LHCN-M2 (cell line): ENCODE measurements around the gene TTC17. TPM values are rescaled to one million over a fixed set of nuclear protein-coding genes. Genes with fewer than 3 reads are reported as not detected.
A peak's percentile ranks its signal among the peaks of the same experiment; 100 is the strongest.
"Not testable (repeated sequence)": the region's sequence is repeated elsewhere in the genome, so short reads cannot be mapped to it uniquely, and the experiment has no call there.

Experiments used
- DNase-seq: peaks from one replicate; pipeline ENCODE4 v3.0.0-alpha.2; 2012; ENCODE audit warnings: low read depth
- total RNA-seq: library from RNA; depleted of rRNA; stranded (reverse); fragments of >200 nt; gene quantifications from 2 replicates; pipeline ENCODE4 v1.2.3, GENCODE V29; 2014

TTC17 gene
- total RNA-seq, 1 experiment from 2014 or later: 42.0 TPM

DNA sequence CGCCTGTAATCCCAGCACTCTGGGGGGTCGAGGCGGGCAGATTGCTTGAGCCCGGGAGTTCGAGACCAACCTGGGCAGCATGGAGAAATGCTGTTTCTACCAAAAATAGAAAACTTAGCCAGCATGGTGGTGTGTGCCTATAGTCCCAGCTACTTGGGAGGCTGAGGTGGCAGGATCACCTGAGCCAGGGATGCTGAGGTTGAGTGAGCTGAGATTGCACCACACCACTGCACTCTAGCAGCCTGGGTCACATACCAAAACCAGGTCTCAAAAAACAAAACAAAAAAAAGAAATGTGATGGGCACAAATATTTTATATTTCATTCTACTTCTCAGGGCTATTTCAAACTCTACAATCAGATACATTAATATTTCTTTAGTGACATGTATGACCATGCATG is 25.7 kb downstream of the TTC17 start:
- DNase-seq: no peak

DNA sequence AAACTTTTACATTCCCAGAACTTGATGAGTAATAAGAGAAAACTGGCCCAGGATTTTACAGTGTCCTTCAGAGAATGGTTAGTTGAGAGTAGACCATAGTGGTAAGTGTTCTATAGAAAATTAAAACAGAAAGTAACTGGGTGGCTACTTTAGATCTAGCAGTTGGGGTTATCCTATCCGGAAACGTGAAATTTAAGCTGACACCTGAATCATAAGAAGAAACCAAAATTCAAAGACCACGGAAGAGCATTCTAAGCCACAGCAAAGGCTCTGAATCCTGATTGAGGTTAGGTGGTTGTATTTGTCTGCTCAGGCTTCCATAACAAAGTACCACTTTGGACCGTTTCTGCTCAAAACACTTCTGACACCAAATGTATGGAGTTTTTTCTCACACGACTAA is 34.0 kb downstream of the TTC17 start:
- DNase-seq: no peak

DNA sequence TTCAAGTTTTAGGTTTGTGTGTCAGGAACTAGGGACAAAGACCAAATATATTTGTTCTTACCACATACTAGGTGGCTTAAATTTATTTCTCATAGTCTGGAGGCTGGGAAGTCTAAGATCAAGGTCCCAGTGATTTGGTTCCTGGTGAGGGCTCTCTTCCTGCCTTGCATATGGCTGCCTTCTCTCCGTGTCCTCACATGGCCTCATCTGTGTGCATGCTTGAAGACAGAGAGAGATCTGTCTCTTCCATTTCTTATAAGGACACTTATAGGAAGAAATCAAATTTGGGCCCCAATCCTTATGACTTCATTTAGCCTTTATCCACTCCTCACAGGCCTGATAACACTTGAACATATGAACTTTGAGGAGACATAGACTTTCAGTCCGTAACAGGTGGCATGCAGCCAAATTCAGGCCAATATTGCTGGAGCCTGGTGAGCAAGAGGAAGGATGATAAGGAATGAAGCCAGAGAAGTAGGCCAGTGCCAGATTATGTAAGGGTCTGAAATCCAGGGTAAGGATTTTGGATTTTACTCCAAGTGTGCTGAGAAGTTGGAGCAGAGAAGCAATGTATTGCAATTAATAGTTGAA is 35.1 kb downstream of the TTC17 start:
- DNase-seq: no peak

GRCh38 chr11:43396617-43397016 is 37.9 kb downstream of the TTC17 start:
- DNase-seq: no peak

- DNase-seq: no peak
Observed at GRCh38 chr11:43397251-43397650, 38.5 kb downstream of the TTC17 start.

DNA sequence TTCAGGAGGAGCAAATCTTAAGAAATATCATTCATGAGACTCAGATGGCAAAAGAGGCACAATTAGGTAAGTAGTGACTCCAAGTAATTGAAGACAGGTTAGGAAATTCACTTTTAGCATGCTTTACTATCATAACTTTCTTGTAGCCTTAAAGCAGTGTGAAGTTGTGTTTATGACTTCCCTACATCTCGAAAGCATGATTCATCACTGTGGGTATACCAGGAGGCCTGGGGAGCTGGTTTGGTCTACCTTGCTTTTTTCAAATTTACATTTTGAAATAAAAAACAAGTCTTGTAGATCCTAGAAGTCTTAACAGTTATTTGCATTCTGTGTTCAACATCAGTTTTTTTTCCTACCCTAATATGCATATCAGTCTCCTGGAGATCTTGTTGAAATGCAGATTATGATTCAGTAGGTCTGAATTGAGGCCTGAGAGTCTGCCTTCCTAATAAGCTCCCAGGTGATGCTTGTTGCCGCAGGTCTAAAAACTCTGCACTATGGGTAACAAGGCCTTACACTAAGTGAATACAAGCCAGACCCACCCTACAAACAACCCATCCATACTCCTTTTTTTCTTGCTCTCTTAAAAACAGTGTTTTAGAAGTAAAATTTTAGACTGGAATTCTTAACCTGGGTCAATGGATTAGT is 41.4 kb downstream of the TTC17 start:
- DNase-seq: no peak

GRCh38 chr11:43401252-43401651 is 42.5 kb downstream of the TTC17 start:
- DNase-seq: no peak

DNA sequence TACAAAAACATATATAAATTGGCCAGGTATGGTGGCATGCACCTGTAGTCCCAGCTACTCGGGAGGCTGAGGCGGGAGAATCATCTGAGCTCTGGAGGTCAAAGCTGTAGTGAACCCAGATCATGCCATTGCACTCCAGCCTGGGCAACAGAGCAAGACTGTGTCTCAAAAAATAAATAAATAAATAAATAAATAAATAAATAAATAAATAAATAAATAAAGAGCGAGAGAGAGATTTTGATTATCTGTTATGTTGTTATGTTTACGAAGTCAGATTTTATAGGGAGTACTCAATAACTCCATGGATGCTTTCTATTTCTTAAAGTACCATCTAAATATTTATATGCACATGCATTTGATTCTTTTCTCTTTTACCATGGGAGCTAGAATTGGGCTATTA is 43.1 kb downstream of the TTC17 start:
- not testable (repeated sequence) for DNase-seq

GRCh38 chr11:43403357-43404231 is 44.9 kb downstream of the TTC17 start:
- no peak for DNase-seq

- no peak for DNase-seq
Observed at GRCh38 chr11:43404406-43404805, 45.7 kb downstream of the TTC17 start.

DNA sequence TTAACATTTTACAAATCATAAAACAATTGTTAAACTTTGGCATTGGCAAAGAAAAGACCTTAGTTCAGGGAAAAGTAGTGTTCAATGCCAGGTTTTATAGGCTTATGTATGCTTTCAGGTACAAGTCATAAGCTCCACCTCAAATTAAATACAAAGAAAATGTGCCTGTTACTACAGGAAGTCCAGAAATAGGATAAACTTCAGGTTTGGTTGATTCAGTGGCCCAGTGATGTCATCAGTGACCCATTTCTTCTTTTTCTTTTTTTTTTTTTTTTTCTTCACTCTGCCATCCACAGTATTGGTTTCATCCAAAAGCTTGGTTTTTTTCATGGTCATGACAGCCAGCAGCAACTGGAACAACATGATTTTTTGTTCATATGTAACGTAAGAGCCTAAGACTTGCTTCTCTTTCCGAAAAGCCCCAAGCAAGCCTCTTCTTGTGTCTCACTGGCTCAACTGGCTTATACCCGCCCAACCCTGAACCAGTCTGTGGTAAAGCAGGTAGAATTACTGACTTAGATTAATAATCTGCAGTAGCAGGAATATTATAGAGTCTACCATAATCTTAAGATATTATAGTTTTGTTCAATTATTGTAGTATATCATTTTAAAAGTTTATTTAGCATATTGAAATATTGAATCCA is 46.2 kb downstream of the TTC17 start:
- peak; percentile 11 for DNase-seq

DNA sequence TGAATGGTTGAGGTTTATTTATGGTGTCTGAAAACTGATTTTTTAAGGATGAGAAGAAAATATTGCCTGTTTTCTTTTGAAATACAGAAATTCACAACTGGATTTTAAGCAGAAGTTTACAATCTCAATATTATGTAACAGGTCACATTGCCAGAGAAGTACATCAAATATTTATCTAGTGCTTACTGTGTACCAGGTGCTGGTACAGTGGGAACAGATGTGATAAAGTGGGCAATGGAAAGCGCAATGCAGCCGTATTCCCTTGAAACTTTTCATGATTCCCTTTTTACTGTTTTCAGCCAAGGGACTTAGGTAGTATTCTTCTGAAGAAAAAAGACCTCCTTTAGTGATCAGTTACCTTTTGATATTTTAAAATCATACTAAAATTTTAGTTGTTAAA is 49.6 kb downstream of the TTC17 start:
- DNase-seq: no peak

DNA sequence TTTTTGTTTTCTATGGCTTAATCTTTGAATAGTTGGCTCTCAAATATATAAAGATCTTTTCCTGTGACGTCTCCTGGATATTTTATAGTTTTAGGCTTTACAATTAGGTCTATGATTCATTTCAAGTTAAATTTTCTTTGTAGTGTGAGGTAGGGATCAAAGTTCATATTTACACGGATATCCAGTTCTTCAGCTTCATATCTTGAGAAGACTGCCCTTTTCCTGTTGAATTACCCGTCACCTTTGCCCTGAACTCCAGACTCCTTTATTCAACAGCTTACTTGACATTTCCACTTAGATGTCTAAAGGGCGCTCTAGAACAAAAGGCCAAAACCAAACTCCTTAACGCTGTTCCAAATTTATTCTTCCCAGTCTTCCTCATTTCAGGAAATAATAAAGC is 51.7 kb downstream of the TTC17 start:
- no peak for DNase-seq

DNA sequence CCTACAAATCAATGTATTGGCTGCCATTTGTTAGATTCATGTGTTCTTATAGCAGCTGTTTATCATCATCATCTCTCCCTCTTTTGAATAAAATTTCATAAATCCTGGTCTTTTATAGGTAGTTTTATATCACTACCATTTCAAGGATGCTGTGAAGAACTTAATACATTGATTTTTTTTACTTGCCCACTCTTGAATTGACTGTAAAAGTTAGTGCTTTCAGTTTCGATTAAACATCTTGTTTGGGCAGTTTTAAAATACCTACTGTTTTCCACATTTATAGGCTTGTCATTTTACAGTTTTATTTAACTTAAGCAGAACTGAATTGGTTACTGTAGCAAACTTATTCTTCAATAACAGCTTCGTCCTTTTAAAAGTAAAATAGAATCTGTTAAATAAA is 59.5 kb downstream of the TTC17 start:
- no peak for DNase-seq

DNA sequence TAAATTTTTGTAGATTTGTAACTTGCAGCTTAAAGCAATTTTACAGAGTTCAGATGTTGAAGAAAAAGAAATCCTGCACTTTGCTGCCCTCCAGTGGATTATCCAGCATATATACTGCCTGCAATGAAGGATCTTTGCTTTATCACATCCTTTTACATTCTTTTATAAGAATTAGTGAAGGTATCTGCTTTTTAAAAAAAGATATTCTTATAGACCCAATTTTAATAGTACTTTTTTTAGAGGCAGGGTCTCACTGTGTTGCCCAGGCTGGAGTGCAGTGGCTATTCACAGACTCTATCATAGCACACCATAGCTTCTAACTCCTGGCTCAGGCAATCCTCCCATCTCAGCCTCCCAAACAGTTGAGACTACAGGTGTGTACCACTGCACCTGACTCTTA is 60.7 kb downstream of the TTC17 start:
- peak; percentile 35 for DNase-seq

GRCh38 chr11:43427971-43428370 is 69.3 kb downstream of the TTC17 start:
- no peak for DNase-seq

- DNase-seq: not testable (repeated sequence)
Observed at GRCh38 chr11:43430916-43431315, 72.2 kb downstream of the TTC17 start.

GRCh38 chr11:43434893-43435292 is 76.2 kb downstream of the TTC17 start:
- no peak for DNase-seq

DNA sequence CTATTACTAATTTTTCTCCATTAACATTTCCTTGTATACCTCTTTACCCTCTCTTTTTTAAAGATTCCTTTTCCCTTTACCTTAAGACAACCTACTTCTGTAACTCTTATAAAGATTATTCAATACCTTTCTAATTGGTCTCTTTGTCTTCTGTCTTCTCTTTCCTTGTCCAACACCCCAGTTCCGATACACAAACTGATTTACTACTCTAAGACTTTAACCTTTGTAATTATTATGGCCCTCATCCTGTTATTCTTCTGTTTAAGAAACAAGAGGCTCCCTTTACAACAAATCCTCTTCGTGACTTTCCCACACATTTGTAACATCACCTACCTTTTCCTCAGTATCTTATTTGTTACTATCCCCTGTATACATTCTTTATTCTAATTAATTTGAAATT is 81.8 kb downstream of the TTC17 start:
- no peak for DNase-seq

GRCh38 chr11:43443811-43444210 is 85.1 kb downstream of the TTC17 start:
- no peak for DNase-seq

GRCh38 chr11:43447151-43447550 is 88.4 kb downstream of the TTC17 start:
- DNase-seq: no peak

GRCh38 chr11:43458486-43458885 is 99.8 kb downstream of the TTC17 start:
- DNase-seq: no peak
